GM12878 (cell line): ENCODE results near the gene INF2. TPM values are rescaled to one million over a fixed set of nuclear protein-coding genes. Genes with fewer than 3 reads are reported as not detected.

Experiments used
- CHD2 ChIP-seq: IDR thresholded peaks from 2 replicates; pipeline ENCODE4 v1.6.1; 2011; ENCODE audit warnings: low read depth, low read length, improper control_type of control experiment, borderline replicate concordance
- DPF2 ChIP-seq: fragments of 450-650 bp; IDR thresholded peaks from 2 replicates; pipeline ENCODE4 v1.6.1; 2017; ENCODE audit warnings: mild to moderate bottlenecking
- FOXM1 ChIP-seq: IDR thresholded peaks from 2 replicates; pipeline ENCODE4 v1.6.1; 2012; ENCODE audit warnings: low read depth, mild to moderate bottlenecking, inconsistent platforms, low read length, moderate library complexity
- HDAC6 ChIP-seq: fragments of 200-600 bp; sonication (generic); IDR thresholded peaks from one replicate; pipeline ENCODE4 v1.8.0; 2017; ENCODE audit warnings: antibody characterized with exemption; ENCODE audit not compliant: unreplicated experiment
- IRF3 ChIP-seq: fragments of 450-650 bp; IDR thresholded peaks from 2 replicates; pipeline ENCODE4 v1.6.1; 2014; ENCODE audit warnings: mild to moderate bottlenecking
- IRF4 ChIP-seq: IDR thresholded peaks from 2 replicates; pipeline ENCODE4 v1.6.1; 2011; ENCODE audit warnings: low read depth, low read length
- IRF5 ChIP-seq: fragments of 450-650 bp; IDR thresholded peaks from 2 replicates; pipeline ENCODE4 v1.6.1; 2017; ENCODE audit warnings: borderline replicate concordance
- MEF2B ChIP-seq: fragments of 450-650 bp; IDR thresholded peaks from 2 replicates; pipeline ENCODE4 v1.6.1; 2018; ENCODE audit warnings: mild to moderate bottlenecking, moderate library complexity; ENCODE audit not compliant: partially characterized antibody, poor library complexity, severe bottlenecking
- MXI1 ChIP-seq: fragments of 150-350 bp; IDR thresholded peaks from 2 replicates; pipeline ENCODE4 v1.6.1; 2011; ENCODE audit warnings: low read depth, mild to moderate bottlenecking, inconsistent platforms, low read length, improper control_type of control experiment
- NR2F1 ChIP-seq: fragments of 450-650 bp; conservative IDR thresholded peaks from 2 replicates; pipeline ENCODE4 v1.6.1; 2017; ENCODE audit warnings: mild to moderate bottlenecking
- PAX8 ChIP-seq: fragments of 450-650 bp; IDR thresholded peaks from 2 replicates; pipeline ENCODE4 v1.6.1; 2017; ENCODE audit warnings: mild to moderate bottlenecking, moderate library complexity
- PML ChIP-seq: IDR thresholded peaks from 2 replicates; pipeline ENCODE4 v1.6.1; 2012; ENCODE audit warnings: low read length, inconsistent platforms
- POLR2AphosphoS2 ChIP-seq: IDR thresholded peaks from 2 replicates; pipeline ENCODE4 v1.6.1; 2011; ENCODE audit warnings: low read depth, mild to moderate bottlenecking, low read length, improper control_type of control experiment, moderate library complexity
- POLR2AphosphoS5 ChIP-seq: IDR thresholded peaks from 2 replicates; pipeline ENCODE4 v1.6.1; 2011; ENCODE audit warnings: mild to moderate bottlenecking, low read length, inconsistent platforms
- RBBP5 ChIP-seq: fragments of 200-600 bp; sonication (generic); conservative IDR thresholded peaks from 2 replicates; pipeline ENCODE4 v1.6.1; 2016
- ZNF592 ChIP-seq: fragments of 450-650 bp; IDR thresholded peaks from 2 replicates; pipeline ENCODE4 v1.6.1; 2017; ENCODE audit warnings: mild to moderate bottlenecking, moderate library complexity
- polyA plus RNA-seq, 11 experiments: library from polyadenylated mRNA; depleted of rRNA in 4 of 11; unstranded in 6 of 11; stranded (reverse) in 5 of 11; fragments of >200 nt; fragmentation: Nextera tagmentation in 4 of 11; fragmentation: Illumina TruSeq in 1 of 11; extraction: Ambion mirVana in 4 of 11; extraction: Trizol in 1 of 11; gene quantifications; 1 replicate in 1 of 11; 2 replicates in 10 of 11; pipeline versions ENCODE4 v1.2.1 to v1.2.3, GENCODE V29; 2011 to 2016; ENCODE audit warnings: inconsistent platforms in 2 of 11, missing spikeins in 2 of 11, low read depth in 1 of 11
- total RNA-seq, 4 experiments: library from RNA; depleted of rRNA in 3 of 4; stranded (reverse); fragments of >200 nt in 3 of 4; fragmentation: Illumina TruSeq in 1 of 4; extraction: Trizol in 1 of 4; gene quantifications; 2 replicates each; pipeline versions ENCODE4 v1.2.1 to v1.2.3, GENCODE V29; 2013 to 2021
- TF ChIP-seq, protein P1 (sequence below): IDR thresholded peaks from 2 replicates; pipeline ENCODE4 v1.6.1; 2012; ENCODE audit warnings: low read depth, low read length, improper control_type of control experiment
- TF ChIP-seq, protein P2 (sequence below): fragments of 450-650 bp; formaldehyde crosslinking; IDR thresholded peaks from 2 replicates; pipeline ENCODE4 v1.4.0; 2022; ENCODE audit warnings: mild to moderate bottlenecking, moderate library complexity

Gene INF2
- total and polyA plus RNA-seq, 10 of the 15 experiments (the other 5 are each of a cell fraction or from before 2014, with no cell fraction given), result 0.72 to 43.2 (median 8.3) TPM

DNA sequence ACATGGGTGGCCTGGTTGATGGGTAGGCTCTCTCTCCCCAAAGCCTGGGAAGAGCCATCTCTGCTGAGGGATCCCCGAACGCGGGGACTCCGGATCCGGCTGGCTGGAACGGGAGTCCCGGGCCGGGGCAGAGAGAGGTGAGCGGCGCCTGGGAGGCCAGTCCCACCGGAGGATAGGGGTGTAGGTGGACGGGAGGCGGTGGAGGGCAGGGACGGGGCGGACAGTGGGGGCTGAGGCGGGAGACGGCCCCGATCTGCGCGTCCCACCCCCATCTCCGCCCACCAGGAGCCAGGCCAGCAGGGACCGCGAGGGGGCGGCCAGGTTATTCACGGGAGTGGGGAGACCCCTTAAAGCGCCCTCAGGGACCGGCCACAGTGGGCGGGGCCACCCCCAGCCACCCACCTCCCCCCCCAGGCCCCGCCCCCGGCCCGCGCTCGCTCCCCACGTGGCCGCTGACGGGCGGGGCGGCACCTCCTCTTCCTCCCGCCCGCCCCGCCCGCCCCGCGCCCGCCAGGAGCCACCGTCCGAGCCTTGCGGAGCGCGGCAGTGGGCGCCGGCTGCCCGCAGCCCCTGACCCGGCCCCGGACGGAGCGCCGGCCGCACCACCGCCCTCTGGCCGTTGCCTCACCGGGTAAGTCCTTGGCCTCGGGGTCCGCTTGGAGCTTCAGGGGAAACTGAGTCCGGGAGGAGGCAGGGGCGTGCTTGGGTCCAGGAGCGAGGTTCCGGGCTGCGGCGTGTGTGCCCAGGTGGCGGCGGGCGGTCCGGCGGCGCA lies at the start of gene INF2 (continued):
- TF ChIP-seq ZNF592 (no peak), PML (no peak), FOXM1 (no peak), IRF5 (no peak), POLR2AphosphoS5 (no peak), IRF3 (no peak), MXI1 (no peak), CHD2 (no peak), POLR2AphosphoS2 (no peak), MEF2B (no peak), IRF4 (no peak), DPF2 (peak; percentile 52), RBBP5 (no peak), HDAC6 (no peak), PAX8 (no peak), NR2F1 (no peak)
- TF ChIP-seq, protein P1, sequence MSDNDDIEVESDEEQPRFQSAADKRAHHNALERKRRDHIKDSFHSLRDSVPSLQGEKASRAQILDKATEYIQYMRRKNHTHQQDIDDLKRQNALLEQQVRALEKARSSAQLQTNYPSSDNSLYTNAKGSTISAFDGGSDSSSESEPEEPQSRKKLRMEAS, result no peak
- TF ChIP-seq, protein P2, sequence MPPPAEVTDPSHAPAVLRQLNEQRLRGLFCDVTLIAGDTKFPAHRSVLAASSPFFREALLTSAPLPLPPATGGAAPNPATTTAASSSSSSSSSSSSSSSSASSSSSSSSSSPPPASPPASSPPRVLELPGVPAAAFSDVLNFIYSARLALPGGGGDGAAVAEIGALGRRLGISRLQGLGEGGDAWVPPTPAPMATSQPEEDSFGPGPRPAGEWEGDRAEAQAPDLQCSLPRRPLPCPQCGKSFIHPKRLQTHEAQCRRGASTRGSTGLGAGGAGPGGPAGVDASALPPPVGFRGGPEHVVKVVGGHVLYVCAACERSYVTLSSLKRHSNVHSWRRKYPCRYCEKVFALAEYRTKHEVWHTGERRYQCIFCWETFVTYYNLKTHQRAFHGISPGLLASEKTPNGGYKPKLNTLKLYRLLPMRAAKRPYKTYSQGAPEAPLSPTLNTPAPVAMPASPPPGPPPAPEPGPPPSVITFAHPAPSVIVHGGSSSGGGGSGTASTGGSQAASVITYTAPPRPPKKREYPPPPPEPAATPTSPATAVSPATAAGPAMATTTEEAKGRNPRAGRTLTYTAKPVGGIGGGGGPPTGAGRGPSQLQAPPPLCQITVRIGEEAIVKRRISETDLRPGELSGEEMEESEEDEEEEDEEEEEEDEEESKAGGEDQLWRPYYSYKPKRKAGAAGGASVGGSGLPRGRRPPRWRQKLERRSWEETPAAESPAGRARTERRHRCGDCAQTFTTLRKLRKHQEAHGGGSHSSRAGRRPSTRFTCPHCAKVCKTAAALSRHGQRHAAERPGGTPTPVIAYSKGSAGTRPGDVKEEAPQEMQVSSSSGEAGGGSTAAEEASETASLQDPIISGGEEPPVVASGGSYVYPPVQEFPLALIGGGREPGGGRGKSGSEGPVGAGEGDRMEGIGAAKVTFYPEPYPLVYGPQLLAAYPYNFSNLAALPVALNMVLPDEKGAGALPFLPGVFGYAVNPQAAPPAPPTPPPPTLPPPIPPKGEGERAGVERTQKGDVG (CRISPR knock-in tag), result no peak
